GM18508 (cell line): ENCODE measurements around the gene ZNF575.
"Not testable (repeated sequence)": the region's sequence is repeated elsewhere in the genome, so short reads cannot be mapped to it uniquely, and the experiment has no call there.

ENCODE experiments used
- ATAC-seq: cut with Tn5 transposase; IDR thresholded peaks from one replicate; pipeline ENCODE4 v1.9.1; 2021; ENCODE audit warnings: moderate number of reproducible peaks; ENCODE audit not compliant: insufficient read depth, unreplicated experiment

The ZNF575 gene

GRCh38 chr19:43507880-43508279, 25.1 kb upstream of the ZNF575 start:
- ATAC-seq = no peak

- ATAC-seq = no peak
These were observed 22.3 kb upstream of the ZNF575 start for GRCh38 chr19:43510713-43511112.

- no peak for ATAC-seq
These were observed 21.7 kb upstream of the ZNF575 start for GRCh38 chr19:43511324-43511723.

- not testable (repeated sequence) for ATAC-seq
These were observed 20.6 kb upstream of the ZNF575 start for GRCh38 chr19:43512399-43512798.

GRCh38 chr19:43518051-43518450, 14.9 kb upstream of the ZNF575 start:
- ATAC-seq = no peak

GRCh38 chr19:43519436-43520088, 13.4 kb upstream of the ZNF575 start:
- ATAC-seq = no peak

GRCh38 chr19:43522929-43523328, 10.1 kb upstream of the ZNF575 start:
- ATAC-seq = no peak

GRCh38 chr19:43523696-43524095, 9.3 kb upstream of the ZNF575 start:
- ATAC-seq = not testable (repeated sequence)

GRCh38 chr19:43524922-43525835, 7.8 kb upstream of the ZNF575 start:
- no peak for ATAC-seq

- ATAC-seq = no peak
These were observed 6.9 kb upstream of the ZNF575 start for GRCh38 chr19:43525836-43526771.

GRCh38 chr19:43526884-43527859, 5.8 kb upstream of the ZNF575 start, which contains the start of gene ETHE1:
Gene ETHE1 (minus strand): TSS chr19:43527201. CDS start chr19:43527177, 24 bp downstream.
- ATAC-seq = no peak

- ATAC-seq = no peak
These were observed 4.9 kb upstream of the ZNF575 start for GRCh38 chr19:43527860-43528622.

GRCh38 chr19:43532571-43532961, 422 bp upstream of the ZNF575 start:
- no peak for ATAC-seq

GRCh38 chr19:43533546-43534304, 737 bp downstream of the ZNF575 start:
- peak; percentile 37 for ATAC-seq

- ATAC-seq = no peak
These were observed 1.4 kb downstream of the ZNF575 start for GRCh38 chr19:43534305-43534815.

- ATAC-seq = no peak
These were observed 2.1 kb downstream of the ZNF575 start for GRCh38 chr19:43534816-43535761.

- no peak for ATAC-seq
These were observed 5.9 kb downstream of the ZNF575 start for GRCh38 chr19:43538922-43539321.
